SK-N-SH treated with all-trans-retinoic acid at 6 μM for 48 hours (cell line): ENCODE measurements around the gene CFAP73.

Experiments used
- ATAC-seq: fragments of 200-7000 bp; cut with Tn5 transposase; 3 replicates; pipeline ENCODE4 v1.9.1; 2020; ENCODE audit warnings: mild to moderate bottlenecking, moderate library complexity
- BACH2 ChIP-seq: fragments of 250-450 bp; sonication (Bioruptor Pico); IDR thresholded peaks from 2 replicates; pipeline ENCODE4 v1.9.0; 2021; ENCODE audit warnings: mild to moderate bottlenecking, borderline replicate concordance
- CSRNP3 ChIP-seq: fragments of 250-450 bp; sonication (Bioruptor Pico); IDR thresholded peaks from 2 replicates; pipeline ENCODE4 v1.5.1; 2021; ENCODE audit warnings: mild to moderate bottlenecking, moderate library complexity
- ESRRG ChIP-seq: fragments of 250-450 bp; sonication (Bioruptor Pico); IDR thresholded peaks from 2 replicates; pipeline ENCODE4 v1.6.1; 2021; ENCODE audit warnings: mild to moderate bottlenecking
- GLIS3 ChIP-seq: fragments of 250-450 bp; sonication (Bioruptor Pico); IDR thresholded peaks from 2 replicates; pipeline ENCODE4 v1.5.0; 2020; ENCODE audit warnings: mild to moderate bottlenecking, moderate library complexity
- ISL1 ChIP-seq: fragments of 250-450 bp; sonication (Bioruptor Pico); IDR thresholded peaks from 2 replicates; pipeline ENCODE4 v2.1.2; 2022; ENCODE audit warnings: mild to moderate bottlenecking, moderate library complexity
- OSR1 ChIP-seq: fragments of 250-450 bp; sonication (Bioruptor Pico); IDR thresholded peaks from 2 replicates; pipeline ENCODE4 v1.8.0; 2022; ENCODE audit warnings: moderate library complexity, mild to moderate bottlenecking, inconsistent platforms
- PPARA ChIP-seq: fragments of 250-450 bp; sonication (Bioruptor Pico); IDR thresholded peaks from 2 replicates; pipeline ENCODE4 v1.5.0; 2020; ENCODE audit warnings: mild to moderate bottlenecking, borderline replicate concordance
- SNAI2 ChIP-seq: fragments of 250-450 bp; sonication (Bioruptor Pico); IDR thresholded peaks from 2 replicates; pipeline ENCODE4 v1.5.0; 2020; ENCODE audit warnings: mild to moderate bottlenecking, moderate library complexity
- ZC3H10 ChIP-seq: fragments of 250-450 bp; sonication (Bioruptor Pico); IDR thresholded peaks from 2 replicates; pipeline ENCODE4 v1.5.1; 2021; ENCODE audit warnings: mild to moderate bottlenecking, moderate library complexity
- ZFP30 ChIP-seq: fragments of 450-650 bp; formaldehyde crosslinking; IDR thresholded peaks from 2 replicates; pipeline ENCODE4 v1.5.0; 2022; ENCODE audit warnings: mild to moderate bottlenecking, moderate library complexity
- ZNF565 ChIP-seq: fragments of 450-650 bp; formaldehyde crosslinking; conservative IDR thresholded peaks from 2 replicates; pipeline ENCODE4 v1.5.0; 2020; ENCODE audit warnings: low read depth, mild to moderate bottlenecking, moderate library complexity
- ZNF70 ChIP-seq: fragments of 450-650 bp; formaldehyde crosslinking; IDR thresholded peaks from 2 replicates; pipeline ENCODE4 v1.5.0; 2020; ENCODE audit warnings: mild to moderate bottlenecking, moderate library complexity
- ZNF8 ChIP-seq: fragments of 450-650 bp; formaldehyde crosslinking; IDR thresholded peaks from 2 replicates; pipeline ENCODE4 v1.5.0; 2020; ENCODE audit warnings: mild to moderate bottlenecking, moderate library complexity
- TF ChIP-seq, protein P1 (sequence below): fragments of 250-450 bp; sonication (Bioruptor Pico); IDR thresholded peaks from 2 replicates; pipeline ENCODE4 v1.5.1; 2020; ENCODE audit warnings: low read depth, mild to moderate bottlenecking, moderate library complexity
- TF ChIP-seq, protein P2 (sequence below): fragments of 250-450 bp; sonication (Bioruptor Pico); IDR thresholded peaks from 2 replicates; pipeline ENCODE4 v1.5.0; 2020; ENCODE audit warnings: mild to moderate bottlenecking, moderate library complexity
- TF ChIP-seq, protein P3 (sequence below): fragments of 250-450 bp; sonication (Bioruptor Pico); IDR thresholded peaks from 2 replicates; pipeline ENCODE4 v1.8.0; 2021; ENCODE audit warnings: low read depth, mild to moderate bottlenecking, moderate library complexity, borderline replicate concordance
- TF ChIP-seq, protein P4 (sequence below): fragments of 250-450 bp; sonication (Bioruptor Pico); IDR thresholded peaks from 2 replicates; pipeline ENCODE4 v1.8.0; 2020; ENCODE audit warnings: mild to moderate bottlenecking, moderate library complexity, borderline replicate concordance

Gene CFAP73

DNA sequence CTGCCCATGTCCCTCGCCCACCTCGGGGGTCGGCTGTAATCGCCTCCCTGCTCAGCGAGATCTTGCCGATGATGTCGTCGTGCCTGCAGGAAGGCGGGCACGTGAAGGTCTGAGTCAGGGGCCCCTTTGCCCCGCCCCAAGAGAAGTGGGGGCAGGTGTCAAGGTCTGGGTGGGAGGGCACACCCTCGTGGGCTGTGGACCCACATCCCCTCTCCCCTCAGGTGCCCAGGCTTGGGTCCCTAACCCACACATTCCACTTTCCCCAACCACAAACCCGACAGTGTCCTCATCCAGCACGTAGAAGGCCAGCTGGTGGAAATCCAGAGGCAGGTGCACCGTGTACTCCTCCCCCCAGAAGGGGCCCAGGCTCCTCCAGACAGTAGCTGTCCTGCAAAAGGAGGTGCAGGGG, 21.7 kb upstream of the CFAP73 start:
- no peak for ATAC-seq
- TF ChIP-seq ESRRG (no peak), ZNF8 (CRISPR knock-in tag) (no peak), BACH2 (CRISPR knock-in tag) (no peak), SNAI2 (CRISPR knock-in tag) (no peak), GLIS3 (no peak), ZFP30 (no peak), ISL1 (CRISPR knock-in tag) (no peak), PPARA (CRISPR knock-in tag) (no peak)
- TF ChIP-seq, protein P1, sequence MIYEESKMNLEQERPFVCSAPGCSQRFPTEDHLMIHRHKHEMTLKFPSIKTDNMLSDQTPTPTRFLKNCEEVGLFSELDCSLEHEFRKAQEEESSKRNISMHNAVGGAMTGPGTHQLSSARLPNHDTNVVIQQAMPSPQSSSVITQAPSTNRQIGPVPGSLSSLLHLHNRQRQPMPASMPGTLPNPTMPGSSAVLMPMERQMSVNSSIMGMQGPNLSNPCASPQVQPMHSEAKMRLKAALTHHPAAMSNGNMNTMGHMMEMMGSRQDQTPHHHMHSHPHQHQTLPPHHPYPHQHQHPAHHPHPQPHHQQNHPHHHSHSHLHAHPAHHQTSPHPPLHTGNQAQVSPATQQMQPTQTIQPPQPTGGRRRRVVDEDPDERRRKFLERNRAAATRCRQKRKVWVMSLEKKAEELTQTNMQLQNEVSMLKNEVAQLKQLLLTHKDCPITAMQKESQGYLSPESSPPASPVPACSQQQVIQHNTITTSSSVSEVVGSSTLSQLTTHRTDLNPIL (CRISPR knock-in tag): no peak
- TF ChIP-seq, protein P2, sequence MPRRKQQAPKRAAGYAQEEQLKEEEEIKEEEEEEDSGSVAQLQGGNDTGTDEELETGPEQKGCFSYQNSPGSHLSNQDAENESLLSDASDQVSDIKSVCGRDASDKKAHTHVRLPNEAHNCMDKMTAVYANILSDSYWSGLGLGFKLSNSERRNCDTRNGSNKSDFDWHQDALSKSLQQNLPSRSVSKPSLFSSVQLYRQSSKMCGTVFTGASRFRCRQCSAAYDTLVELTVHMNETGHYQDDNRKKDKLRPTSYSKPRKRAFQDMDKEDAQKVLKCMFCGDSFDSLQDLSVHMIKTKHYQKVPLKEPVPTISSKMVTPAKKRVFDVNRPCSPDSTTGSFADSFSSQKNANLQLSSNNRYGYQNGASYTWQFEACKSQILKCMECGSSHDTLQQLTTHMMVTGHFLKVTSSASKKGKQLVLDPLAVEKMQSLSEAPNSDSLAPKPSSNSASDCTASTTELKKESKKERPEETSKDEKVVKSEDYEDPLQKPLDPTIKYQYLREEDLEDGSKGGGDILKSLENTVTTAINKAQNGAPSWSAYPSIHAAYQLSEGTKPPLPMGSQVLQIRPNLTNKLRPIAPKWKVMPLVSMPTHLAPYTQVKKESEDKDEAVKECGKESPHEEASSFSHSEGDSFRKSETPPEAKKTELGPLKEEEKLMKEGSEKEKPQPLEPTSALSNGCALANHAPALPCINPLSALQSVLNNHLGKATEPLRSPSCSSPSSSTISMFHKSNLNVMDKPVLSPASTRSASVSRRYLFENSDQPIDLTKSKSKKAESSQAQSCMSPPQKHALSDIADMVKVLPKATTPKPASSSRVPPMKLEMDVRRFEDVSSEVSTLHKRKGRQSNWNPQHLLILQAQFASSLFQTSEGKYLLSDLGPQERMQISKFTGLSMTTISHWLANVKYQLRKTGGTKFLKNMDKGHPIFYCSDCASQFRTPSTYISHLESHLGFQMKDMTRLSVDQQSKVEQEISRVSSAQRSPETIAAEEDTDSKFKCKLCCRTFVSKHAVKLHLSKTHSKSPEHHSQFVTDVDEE (CRISPR knock-in tag): no peak
- TF ChIP-seq, all 23 proteins: peak for 0

- ATAC-seq: no peak
- TF ChIP-seq, protein P3, sequence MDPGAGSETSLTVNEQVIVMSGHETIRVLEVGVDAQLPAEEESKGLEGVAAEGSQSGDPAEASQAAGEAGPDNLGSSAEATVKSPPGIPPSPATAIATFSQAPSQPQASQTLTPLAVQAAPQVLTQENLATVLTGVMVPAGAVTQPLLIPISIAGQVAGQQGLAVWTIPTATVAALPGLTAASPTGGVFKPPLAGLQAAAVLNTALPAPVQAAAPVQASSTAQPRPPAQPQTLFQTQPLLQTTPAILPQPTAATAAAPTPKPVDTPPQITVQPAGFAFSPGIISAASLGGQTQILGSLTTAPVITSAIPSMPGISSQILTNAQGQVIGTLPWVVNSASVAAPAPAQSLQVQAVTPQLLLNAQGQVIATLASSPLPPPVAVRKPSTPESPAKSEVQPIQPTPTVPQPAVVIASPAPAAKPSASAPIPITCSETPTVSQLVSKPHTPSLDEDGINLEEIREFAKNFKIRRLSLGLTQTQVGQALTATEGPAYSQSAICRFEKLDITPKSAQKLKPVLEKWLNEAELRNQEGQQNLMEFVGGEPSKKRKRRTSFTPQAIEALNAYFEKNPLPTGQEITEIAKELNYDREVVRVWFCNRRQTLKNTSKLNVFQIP (CRISPR knock-in tag): no peak
- TF ChIP-seq ZNF565 (CRISPR knock-in tag) (no peak), ZNF70 (CRISPR knock-in tag) (no peak), ISL1 (CRISPR knock-in tag) (no peak), GLIS3 (no peak)
- TF ChIP-seq, all 23 proteins: peak for 0
Measured at GRCh38 chr12:113128802-113129663, 20.5 kb upstream of the CFAP73 start.

GRCh38 chr12:113129664-113130456, 19.7 kb upstream of the CFAP73 start:
- ATAC-seq: no peak
- TF ChIP-seq BACH2 (CRISPR knock-in tag) (no peak), ISL1 (CRISPR knock-in tag) (no peak), ZFP30 (no peak), ZNF70 (CRISPR knock-in tag) (no peak), SNAI2 (CRISPR knock-in tag) (no peak), OSR1 (CRISPR knock-in tag) (no peak), ZC3H10 (CRISPR knock-in tag) (no peak), PPARA (CRISPR knock-in tag) (no peak), CSRNP3 (CRISPR knock-in tag) (no peak)
- TF ChIP-seq, protein P4, sequence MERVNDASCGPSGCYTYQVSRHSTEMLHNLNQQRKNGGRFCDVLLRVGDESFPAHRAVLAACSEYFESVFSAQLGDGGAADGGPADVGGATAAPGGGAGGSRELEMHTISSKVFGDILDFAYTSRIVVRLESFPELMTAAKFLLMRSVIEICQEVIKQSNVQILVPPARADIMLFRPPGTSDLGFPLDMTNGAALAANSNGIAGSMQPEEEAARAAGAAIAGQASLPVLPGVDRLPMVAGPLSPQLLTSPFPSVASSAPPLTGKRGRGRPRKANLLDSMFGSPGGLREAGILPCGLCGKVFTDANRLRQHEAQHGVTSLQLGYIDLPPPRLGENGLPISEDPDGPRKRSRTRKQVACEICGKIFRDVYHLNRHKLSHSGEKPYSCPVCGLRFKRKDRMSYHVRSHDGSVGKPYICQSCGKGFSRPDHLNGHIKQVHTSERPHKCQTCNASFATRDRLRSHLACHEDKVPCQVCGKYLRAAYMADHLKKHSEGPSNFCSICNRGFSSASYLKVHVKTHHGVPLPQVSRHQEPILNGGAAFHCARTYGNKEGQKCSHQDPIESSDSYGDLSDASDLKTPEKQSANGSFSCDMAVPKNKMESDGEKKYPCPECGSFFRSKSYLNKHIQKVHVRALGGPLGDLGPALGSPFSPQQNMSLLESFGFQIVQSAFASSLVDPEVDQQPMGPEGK (CRISPR knock-in tag): no peak
